ENCODE measurements around the gene SLC1A4.

DNA sequence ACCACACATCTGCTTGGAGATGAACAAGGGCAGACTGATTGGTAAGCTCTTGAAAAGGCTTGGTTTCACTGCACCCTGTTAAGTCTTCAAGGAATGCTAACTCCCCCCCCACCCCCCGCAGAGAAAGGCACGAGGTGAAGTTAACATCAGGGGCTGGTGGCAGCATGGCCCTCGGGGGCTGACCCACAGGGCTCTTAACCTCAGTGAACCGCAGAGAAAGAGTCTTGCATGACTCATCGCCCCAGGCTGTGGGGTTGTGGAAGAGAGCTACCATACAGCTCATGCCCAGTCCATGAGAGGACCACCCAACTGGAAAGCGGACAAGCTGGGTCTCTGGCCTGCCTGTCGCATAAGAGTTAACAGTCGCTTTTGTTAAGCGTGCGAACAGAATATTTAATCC lies 56.5 kb downstream of the SLC1A4 start:
- TF ChIP-seq, protein P1, sequence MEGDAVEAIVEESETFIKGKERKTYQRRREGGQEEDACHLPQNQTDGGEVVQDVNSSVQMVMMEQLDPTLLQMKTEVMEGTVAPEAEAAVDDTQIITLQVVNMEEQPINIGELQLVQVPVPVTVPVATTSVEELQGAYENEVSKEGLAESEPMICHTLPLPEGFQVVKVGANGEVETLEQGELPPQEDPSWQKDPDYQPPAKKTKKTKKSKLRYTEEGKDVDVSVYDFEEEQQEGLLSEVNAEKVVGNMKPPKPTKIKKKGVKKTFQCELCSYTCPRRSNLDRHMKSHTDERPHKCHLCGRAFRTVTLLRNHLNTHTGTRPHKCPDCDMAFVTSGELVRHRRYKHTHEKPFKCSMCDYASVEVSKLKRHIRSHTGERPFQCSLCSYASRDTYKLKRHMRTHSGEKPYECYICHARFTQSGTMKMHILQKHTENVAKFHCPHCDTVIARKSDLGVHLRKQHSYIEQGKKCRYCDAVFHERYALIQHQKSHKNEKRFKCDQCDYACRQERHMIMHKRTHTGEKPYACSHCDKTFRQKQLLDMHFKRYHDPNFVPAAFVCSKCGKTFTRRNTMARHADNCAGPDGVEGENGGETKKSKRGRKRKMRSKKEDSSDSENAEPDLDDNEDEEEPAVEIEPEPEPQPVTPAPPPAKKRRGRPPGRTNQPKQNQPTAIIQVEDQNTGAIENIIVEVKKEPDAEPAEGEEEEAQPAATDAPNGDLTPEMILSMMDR (IDR thresholded peaks at IDR 0.05) = no peak
- TF ChIP-seq POLR2A (IDR thresholded peaks at IDR 0.05) (no peak), EP300 (IDR thresholded peaks at IDR 0.05; ENCODE audit: low read depth) (no peak), POLR2AphosphoS5 (IDR thresholded peaks at IDR 0.05) (no peak)

Measured in transverse colon (tissue), 4 donors.